A549 (cell line): Measurements from ENCODE around the gene TCAIM.

ENCODE experiments used
- CHD2 ChIP-seq: fragments of 150-350 bp; IDR thresholded peaks from 2 replicates; pipeline ENCODE4 v1.6.1; 2014; ENCODE audit warnings: low read length; ENCODE audit not compliant: partially characterized antibody
- CTCF ChIP-seq: fragments of >200 bp; sonication (Bioruptor Twin); formaldehyde crosslinking; IDR thresholded peaks from 3 replicates; pipeline ENCODE4 v1.5.1; 2016
- EP300 ChIP-seq, 2 experiments: fragments of >200 bp; sonication (Bioruptor Twin); formaldehyde crosslinking; IDR thresholded peaks; 2 replicates in 1 of 2; 3 replicates in 1 of 2; pipeline ENCODE4 v1.6.1; 2016 to 2017
- HES2 ChIP-seq: fragments of >200 bp; sonication (Bioruptor Twin); formaldehyde crosslinking; IDR thresholded peaks from 2 replicates; pipeline ENCODE4 v1.6.1; 2016
- HOXA7 ChIP-seq: fragments of 250-450 bp; sonication (Bioruptor Pico); IDR thresholded peaks from 2 replicates; pipeline ENCODE4 v1.5.0; 2020; ENCODE audit warnings: mild to moderate bottlenecking, moderate library complexity
- MAFK ChIP-seq: fragments of 450-650 bp; IDR thresholded peaks from 2 replicates; pipeline ENCODE4 v1.6.1; 2014; ENCODE audit not compliant: partially characterized antibody
- MYC ChIP-seq: IDR thresholded peaks from 2 replicates; pipeline ENCODE4 v1.6.1; 2012; ENCODE audit warnings: mild to moderate bottlenecking, inconsistent platforms, low read length, improper control_type of control experiment, borderline replicate concordance
- PHF8 ChIP-seq: fragments of 200-600 bp; sonication (generic); IDR thresholded peaks from 2 replicates; pipeline ENCODE4 v1.6.1; 2016; ENCODE audit warnings: low read depth, mild to moderate bottlenecking, antibody characterized with exemption, moderate library complexity, borderline replicate concordance
- POLR2A ChIP-seq: IDR thresholded peaks from 2 replicates; pipeline ENCODE4 v1.6.1; 2012; ENCODE audit warnings: mild to moderate bottlenecking, low read length
- RAD21 ChIP-seq, 2 experiments: fragments of >200 bp in 1 of 2; sonication (Bioruptor Twin) in 1 of 2; formaldehyde crosslinking in 1 of 2; IDR thresholded peaks in 1 of 2; conservative IDR thresholded peaks in 1 of 2; 2 replicates in 1 of 2; 3 replicates in 1 of 2; pipeline ENCODE4 v1.6.1; 2012 to 2018; ENCODE audit warnings: inconsistent platforms in 1 of 2
- REST ChIP-seq: fragments of 200-600 bp; sonication (generic); IDR thresholded peaks from 2 replicates; pipeline ENCODE4 v1.6.1; 2016; ENCODE audit warnings: antibody characterized with exemption, mild to moderate bottlenecking, moderate library complexity
- RFX5 ChIP-seq: fragments of 450-650 bp; IDR thresholded peaks from 2 replicates; pipeline ENCODE4 v1.7.1; 2014; ENCODE audit warnings: antibody characterized with exemption, mild to moderate bottlenecking, moderate library complexity
- ZSCAN20 ChIP-seq: fragments of 250-450 bp; sonication (Bioruptor Pico); IDR thresholded peaks from 2 replicates; pipeline ENCODE4 v1.8.0; 2022; ENCODE audit warnings: mild to moderate bottlenecking, moderate library complexity
- TF ChIP-seq, protein P1 (sequence below): fragments of 450-650 bp; IDR thresholded peaks from 2 replicates; pipeline ENCODE4 v1.6.1; 2014; ENCODE audit warnings: antibody characterized with exemption

DNA sequence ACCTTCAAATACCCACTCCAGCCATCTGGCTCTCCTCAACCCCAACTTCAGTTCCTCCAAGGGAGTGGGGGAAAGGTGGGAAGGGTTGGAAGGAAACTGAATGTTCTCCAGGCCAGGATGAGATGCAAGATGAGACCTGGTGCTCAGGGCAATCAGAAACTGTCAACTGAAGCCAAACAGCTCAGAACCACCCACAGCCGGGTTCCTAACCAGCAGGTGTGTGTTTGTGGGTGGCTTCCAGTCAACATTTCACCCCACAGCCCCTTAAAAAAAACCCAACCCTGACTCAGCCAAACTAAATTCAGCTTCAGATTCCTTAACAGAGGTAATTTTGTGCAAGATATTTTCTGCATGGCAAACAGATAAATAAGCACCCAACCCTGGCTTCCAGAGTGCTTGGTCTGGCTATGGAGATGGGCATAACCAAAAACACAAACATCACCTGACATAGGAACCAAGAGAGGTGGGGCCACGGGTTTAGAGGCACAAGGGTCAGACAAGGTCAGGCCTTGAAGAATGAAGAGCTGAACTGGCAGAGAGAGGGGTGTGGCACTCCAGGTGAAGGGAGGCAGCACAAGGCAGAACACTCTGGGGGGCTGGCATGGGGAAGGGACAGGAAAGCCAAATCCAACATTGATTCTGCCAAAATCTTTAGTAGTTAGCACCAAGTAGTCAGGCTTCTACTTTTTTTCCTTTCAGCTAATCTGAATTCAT is 104.2 kb downstream of the TCAIM start:
- TF ChIP-seq RFX5 (no peak), MAFK (no peak), CTCF (no peak), RAD21 (conservative IDR thresholded peaks at IDR 0.05 in 1 of 2, IDR thresholded peaks at IDR 0.05 in 1 of 2) (no peak), POLR2A (no peak), MYC (no peak), ZSCAN20 (CRISPR knock-in tag) (no peak), HES2 (no peak), REST (no peak), PHF8 (no peak), HOXA7 (CRISPR knock-in tag) (no peak), EP300 (IDR thresholded peaks at IDR 0.05) (no peak), CHD2 (no peak)
- TF ChIP-seq, protein P1, sequence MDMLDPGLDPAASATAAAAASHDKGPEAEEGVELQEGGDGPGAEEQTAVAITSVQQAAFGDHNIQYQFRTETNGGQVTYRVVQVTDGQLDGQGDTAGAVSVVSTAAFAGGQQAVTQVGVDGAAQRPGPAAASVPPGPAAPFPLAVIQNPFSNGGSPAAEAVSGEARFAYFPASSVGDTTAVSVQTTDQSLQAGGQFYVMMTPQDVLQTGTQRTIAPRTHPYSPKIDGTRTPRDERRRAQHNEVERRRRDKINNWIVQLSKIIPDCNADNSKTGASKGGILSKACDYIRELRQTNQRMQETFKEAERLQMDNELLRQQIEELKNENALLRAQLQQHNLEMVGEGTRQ = no peak
